22Rv1 (cell line): Measurements from ENCODE around the gene LAGE3.

Experiments
- H3K27ac ChIP-seq: fragments of 450-650 bp; 2 replicates; pipeline ENCODE4 v1.5.1; 2017
- ZFX ChIP-seq: fragments of 450-650 bp; IDR thresholded peaks from 2 replicates; pipeline ENCODE4 v1.6.1; 2017; ENCODE audit warnings: antibody characterized with exemption, borderline replicate concordance
- TF ChIP-seq, protein P1 (sequence below): fragments of 450-650 bp; IDR thresholded peaks from 2 replicates; pipeline ENCODE4 v1.5.1; 2017; ENCODE audit warnings: mild to moderate bottlenecking

LAGE3 gene

DNA sequence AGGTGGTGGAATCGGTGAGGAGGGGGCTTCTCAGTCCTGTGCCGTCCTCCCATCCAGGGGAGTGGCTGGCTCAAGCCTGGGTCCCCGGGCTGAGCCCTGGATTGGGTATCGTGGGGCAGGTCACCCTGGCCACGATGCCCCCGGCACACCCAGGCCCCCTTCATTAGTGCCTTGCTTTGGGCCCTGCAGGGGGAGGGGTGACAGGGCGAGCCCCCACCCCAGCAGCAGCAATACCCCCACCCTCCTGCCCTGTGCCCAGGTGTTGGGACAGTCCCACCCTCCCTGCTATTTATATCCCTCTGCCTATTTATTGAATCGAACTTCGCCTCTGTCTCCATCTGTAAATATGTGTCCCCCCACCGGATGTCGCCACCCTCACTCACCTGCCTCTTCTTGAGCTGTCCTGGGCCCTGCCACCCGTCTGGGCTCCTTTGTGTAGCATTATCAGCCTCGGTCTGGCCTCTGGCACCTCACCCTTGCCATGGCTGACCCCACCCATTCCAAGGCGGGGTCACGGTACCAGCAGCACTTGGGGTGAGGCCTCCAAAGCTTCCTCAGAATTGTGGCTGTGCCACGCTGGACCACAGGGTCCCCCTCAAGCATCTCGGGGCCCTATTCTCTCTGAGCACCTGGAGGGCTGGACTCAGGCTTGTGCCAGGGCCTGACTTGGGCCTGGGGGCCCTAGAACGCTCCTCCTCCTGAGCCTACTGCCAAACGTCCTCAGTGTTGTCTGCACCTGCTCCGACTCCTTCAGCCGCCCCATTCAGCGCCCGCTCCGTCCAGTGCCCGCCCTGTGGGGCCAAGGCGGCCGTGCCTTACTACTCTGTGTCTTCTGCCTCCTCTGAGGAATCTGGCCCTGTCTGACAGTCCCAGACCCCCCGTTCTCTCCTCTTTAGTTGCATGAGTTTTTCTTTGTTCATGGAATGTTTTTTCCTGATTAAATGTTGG, 6.1 kb downstream of the LAGE3 start:
- TF ChIP-seq ZFX = no peak
- TF ChIP-seq, protein P1, sequence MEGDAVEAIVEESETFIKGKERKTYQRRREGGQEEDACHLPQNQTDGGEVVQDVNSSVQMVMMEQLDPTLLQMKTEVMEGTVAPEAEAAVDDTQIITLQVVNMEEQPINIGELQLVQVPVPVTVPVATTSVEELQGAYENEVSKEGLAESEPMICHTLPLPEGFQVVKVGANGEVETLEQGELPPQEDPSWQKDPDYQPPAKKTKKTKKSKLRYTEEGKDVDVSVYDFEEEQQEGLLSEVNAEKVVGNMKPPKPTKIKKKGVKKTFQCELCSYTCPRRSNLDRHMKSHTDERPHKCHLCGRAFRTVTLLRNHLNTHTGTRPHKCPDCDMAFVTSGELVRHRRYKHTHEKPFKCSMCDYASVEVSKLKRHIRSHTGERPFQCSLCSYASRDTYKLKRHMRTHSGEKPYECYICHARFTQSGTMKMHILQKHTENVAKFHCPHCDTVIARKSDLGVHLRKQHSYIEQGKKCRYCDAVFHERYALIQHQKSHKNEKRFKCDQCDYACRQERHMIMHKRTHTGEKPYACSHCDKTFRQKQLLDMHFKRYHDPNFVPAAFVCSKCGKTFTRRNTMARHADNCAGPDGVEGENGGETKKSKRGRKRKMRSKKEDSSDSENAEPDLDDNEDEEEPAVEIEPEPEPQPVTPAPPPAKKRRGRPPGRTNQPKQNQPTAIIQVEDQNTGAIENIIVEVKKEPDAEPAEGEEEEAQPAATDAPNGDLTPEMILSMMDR = no peak
- H3K27ac ChIP-seq = no peak overlapping the region

DNA sequence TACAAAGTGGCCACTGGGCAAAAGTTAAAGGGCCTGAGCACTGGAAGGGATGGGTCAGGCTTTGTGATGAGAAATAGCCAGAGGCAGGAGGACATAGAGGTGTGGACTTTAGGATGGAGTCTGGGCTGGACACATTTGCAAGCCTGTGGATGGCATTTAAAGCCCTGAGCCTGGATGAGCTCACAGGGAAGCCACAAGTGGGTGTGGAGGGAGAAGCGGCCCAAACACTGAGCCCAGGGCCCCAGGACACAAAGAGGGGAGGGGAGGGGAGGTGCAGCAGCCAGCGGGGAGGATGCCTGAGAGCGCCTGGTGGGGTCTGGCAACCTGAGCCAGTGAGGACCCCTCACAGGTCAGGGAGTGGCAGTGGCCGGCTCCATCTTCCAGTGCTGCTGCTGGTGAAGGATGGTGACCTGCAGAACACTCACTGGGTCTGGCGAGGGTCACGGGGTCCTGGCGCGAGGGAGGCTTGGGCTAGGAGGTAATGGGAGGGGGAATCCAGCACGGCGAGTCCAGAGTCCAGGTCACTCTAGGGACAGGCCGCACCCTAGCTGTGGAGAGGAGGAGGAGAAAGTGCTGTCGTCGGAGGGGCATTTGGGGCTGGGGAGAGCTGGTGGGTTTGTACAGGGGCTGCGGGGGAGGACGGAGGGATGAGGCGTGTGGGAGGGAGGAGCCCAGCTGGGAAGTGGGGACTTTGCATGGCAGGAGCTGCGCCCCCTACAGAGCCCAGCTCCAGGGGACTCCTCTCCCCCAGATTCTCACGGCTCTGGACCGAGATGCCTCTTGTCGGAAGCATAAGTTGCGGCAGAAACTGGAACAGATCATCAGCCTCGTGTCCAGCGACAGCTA, 7.0 kb downstream of the LAGE3 start:
- H3K27ac ChIP-seq = no peak overlapping the region
- TF ChIP-seq, protein P1 = no peak
- no peak for TF ChIP-seq ZFX

DNA sequence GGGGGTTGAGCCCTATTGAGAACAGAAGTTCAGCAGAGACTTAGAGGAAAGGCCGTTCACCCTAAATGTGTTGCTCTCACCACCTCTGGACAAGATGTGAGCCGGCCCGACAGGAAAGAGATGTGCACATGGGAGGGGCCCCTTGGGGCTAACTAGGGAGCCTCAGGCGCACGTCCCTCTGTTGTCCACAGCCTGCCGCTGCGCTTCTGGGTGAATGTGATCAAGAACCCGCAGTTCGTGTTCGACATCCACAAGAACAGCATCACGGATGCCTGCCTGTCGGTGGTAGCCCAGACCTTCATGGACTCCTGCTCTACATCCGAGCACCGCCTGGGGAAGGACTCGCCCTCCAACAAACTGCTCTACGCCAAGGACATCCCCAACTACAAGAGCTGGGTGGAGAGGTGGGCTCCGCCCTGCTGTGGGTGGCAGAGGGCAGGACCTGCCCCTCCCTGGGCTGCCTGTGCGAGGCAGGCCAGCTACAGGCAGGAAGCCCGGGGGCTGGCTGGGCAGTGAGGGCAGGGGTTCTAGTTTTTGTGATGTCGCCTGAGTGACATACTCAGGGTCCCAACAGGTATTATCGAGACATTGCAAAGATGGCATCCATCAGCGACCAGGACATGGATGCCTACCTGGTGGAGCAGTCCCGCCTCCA, 8.0 kb downstream of the LAGE3 start:
- no peak for TF ChIP-seq ZFX
- TF ChIP-seq, protein P1 = no peak
- no peak overlapping the region for H3K27ac ChIP-seq

DNA sequence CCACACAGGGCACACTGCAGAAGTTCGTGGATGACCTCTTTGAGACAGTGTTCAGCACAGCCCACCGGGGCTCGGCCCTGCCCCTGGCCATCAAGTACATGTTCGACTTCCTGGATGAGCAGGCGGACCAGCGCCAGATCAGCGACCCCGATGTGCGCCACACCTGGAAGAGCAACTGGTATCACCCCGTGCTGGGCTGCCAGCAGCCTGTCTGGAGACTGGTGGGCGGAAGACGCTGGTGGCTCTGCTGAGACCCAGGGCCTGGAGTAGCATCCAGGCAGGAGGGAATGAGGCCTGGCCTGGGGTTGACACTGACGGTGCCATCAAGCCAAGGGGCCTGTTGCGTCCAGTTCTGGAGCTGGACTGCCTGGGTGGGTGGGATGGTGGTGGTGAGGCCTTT, 8.6 kb downstream of the LAGE3 start:
- TF ChIP-seq, protein P1 = no peak
- no peak for TF ChIP-seq ZFX
- no peak overlapping the region for H3K27ac ChIP-seq

DNA sequence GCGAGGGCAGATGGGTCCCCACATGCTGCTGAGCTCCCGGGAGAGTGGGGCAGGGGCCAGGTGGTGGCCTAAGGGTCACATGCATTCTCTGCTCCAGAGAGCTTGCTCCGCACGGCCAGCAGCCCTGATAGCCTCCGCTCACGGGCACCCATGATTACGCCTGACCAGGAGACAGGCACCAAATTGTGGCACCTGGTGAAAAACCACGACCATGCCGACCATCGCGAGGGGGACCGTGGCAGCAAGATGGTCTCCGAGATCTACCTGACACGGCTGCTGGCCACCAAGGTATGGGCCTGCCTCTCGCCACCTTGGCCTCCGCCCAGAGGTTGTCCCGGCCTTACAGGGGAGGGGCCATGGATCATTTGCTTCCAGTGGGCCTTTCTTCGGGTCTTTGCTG, 9.2 kb downstream of the LAGE3 start:
- TF ChIP-seq, protein P1 = no peak
- no peak for TF ChIP-seq ZFX
- H3K27ac ChIP-seq = no peak overlapping the region

DNA sequence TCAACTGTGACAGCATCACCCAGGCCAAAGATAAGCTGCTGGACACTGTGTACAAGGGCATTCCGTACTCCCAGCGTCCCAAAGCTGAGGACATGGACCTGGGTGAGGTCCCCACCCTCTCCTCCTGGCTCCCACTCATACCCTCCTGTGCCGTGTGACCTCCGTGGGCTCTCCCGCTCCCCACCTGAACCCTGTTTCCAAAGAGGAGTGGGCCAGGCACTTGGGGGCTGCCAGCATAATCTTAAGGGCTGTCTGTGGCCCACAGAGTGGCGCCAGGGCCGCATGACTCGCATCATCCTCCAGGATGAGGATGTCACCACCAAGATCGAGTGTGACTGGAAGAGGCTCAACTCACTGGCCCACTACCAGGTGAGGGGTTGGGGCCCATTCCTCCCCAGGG, 10.0 kb downstream of the LAGE3 start:
- no peak for TF ChIP-seq ZFX
- TF ChIP-seq, protein P1 = no peak
- H3K27ac ChIP-seq = no peak overlapping the region
